Loucy (cell line): ENCODE results near the gene SZT2.

Source experiments
- H2AFZ ChIP-seq: fragments of 200-600 bp; sonication (generic); 2 replicates; pipeline ENCODE4 v1.6.0; 2016; ENCODE audit warnings: antibody characterized with exemption, mild to moderate bottlenecking, low read length, moderate library complexity
- H3F3A ChIP-seq: fragments of 200-600 bp; 2 replicates; pipeline ENCODE4 v1.6.0; 2016; ENCODE audit warnings: antibody characterized with exemption, low read depth, mild to moderate bottlenecking
- H3K27me3 ChIP-seq: fragments of 200-600 bp; sonication (generic); 2 replicates; pipeline ENCODE4 v1.6.1; 2014; ENCODE audit warnings: low read length, mild to moderate bottlenecking; ENCODE audit not compliant: insufficient read depth, poor library complexity, severe bottlenecking
- H3K36me3 ChIP-seq: fragments of 200-600 bp; sonication (generic); 2 replicates; pipeline ENCODE4 v1.6.1; 2016; ENCODE audit warnings: low read length; ENCODE audit not compliant: insufficient read depth
- H3K4me1 ChIP-seq: fragments of 200-600 bp; sonication (generic); 2 replicates; pipeline ENCODE4 v1.5.1; 2014; ENCODE audit warnings: low read length, mild to moderate bottlenecking; ENCODE audit not compliant: insufficient read depth, poor library complexity, severe bottlenecking
- H3K4me2 ChIP-seq: fragments of 200-600 bp; sonication (generic); 2 replicates; pipeline ENCODE4 v1.6.0; 2014; ENCODE audit warnings: antibody characterized with exemption, low read length, low read depth, mild to moderate bottlenecking; ENCODE audit not compliant: poor library complexity, severe bottlenecking
- H3K4me3 ChIP-seq: fragments of 200-600 bp; sonication (generic); 2 replicates; pipeline ENCODE4 v1.5.1; 2014; ENCODE audit warnings: low read length, mild to moderate bottlenecking, mixed read lengths; ENCODE audit not compliant: poor library complexity, severe bottlenecking
- H3K79me2 ChIP-seq: fragments of 200-600 bp; sonication (generic); 2 replicates; pipeline ENCODE4 v1.6.1; 2014; ENCODE audit warnings: low read length; ENCODE audit not compliant: insufficient read depth
- H3K9ac ChIP-seq: fragments of 200-600 bp; sonication (generic); 2 replicates; pipeline ENCODE4 v1.6.0; 2014; ENCODE audit warnings: mild to moderate bottlenecking, low read depth, low read length, moderate library complexity; ENCODE audit not compliant: poor library complexity, severe bottlenecking
- H3K9me2 ChIP-seq: fragments of 200-600 bp; sonication (generic); replicated peaks from 2 replicates; pipeline ENCODE4 v1.6.1; 2016; ENCODE audit warnings: low read depth, low read length, mixed read lengths
- H3K9me3 ChIP-seq: fragments of 200-600 bp; sonication (generic); 2 replicates; pipeline ENCODE4 v1.6.1; 2014; ENCODE audit warnings: mild to moderate bottlenecking, antibody characterized with exemption, low read length, low read depth; ENCODE audit not compliant: insufficient read depth
- H4K20me1 ChIP-seq: fragments of 200-600 bp; sonication (generic); 2 replicates; pipeline ENCODE4 v1.6.0; 2014; ENCODE audit warnings: antibody characterized with exemption, low read length, mild to moderate bottlenecking; ENCODE audit not compliant: insufficient read depth, poor library complexity, severe bottlenecking
- EZH2phosphoT487 ChIP-seq: fragments of 200-600 bp; IDR thresholded peaks from 2 replicates; pipeline ENCODE4 v1.6.1; 2018; ENCODE audit warnings: antibody characterized with exemption, mild to moderate bottlenecking, moderate library complexity, borderline replicate concordance
- TF ChIP-seq, protein P1 (sequence below): fragments of 200-600 bp; sonication (generic); conservative IDR thresholded peaks from 2 replicates; pipeline ENCODE4 v1.5.1; 2014; ENCODE audit warnings: mild to moderate bottlenecking, antibody characterized with exemption, low read length

SZT2 gene

DNA sequence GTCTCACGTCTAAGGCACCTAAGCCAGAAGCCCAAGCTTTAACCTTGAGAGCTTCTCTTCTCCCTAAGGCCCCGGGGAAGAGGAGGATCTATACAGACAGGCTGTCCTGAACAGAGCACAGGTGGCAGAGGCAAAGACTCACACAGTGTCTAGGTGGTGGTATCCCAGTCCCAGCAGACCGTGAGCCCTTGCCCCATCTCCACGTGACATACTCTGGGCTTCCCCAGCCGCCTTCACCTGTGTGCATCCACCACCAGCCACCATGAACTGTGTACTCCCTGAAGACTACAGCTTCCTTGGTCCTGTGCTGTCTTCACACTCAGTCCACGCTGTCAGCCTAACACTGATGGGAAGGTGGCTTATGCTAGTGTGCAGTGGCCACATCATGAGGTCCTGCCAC is 31.7 kb downstream of the SZT2 start:
- TF ChIP-seq EZH2phosphoT487: no peak
- TF ChIP-seq, protein P1, sequence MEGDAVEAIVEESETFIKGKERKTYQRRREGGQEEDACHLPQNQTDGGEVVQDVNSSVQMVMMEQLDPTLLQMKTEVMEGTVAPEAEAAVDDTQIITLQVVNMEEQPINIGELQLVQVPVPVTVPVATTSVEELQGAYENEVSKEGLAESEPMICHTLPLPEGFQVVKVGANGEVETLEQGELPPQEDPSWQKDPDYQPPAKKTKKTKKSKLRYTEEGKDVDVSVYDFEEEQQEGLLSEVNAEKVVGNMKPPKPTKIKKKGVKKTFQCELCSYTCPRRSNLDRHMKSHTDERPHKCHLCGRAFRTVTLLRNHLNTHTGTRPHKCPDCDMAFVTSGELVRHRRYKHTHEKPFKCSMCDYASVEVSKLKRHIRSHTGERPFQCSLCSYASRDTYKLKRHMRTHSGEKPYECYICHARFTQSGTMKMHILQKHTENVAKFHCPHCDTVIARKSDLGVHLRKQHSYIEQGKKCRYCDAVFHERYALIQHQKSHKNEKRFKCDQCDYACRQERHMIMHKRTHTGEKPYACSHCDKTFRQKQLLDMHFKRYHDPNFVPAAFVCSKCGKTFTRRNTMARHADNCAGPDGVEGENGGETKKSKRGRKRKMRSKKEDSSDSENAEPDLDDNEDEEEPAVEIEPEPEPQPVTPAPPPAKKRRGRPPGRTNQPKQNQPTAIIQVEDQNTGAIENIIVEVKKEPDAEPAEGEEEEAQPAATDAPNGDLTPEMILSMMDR: no peak
- H3K4me1 ChIP-seq: no peaks in the 10 kb centered on the region
- no peaks in the 10 kb centered on the region for H3F3A ChIP-seq
- H3K27me3 ChIP-seq: no peaks in the 10 kb centered on the region
- no peak overlapping the region for H3K9ac ChIP-seq
- H3K9me2 ChIP-seq: no peaks in the 10 kb centered on the region
- no peak overlapping the region for H3K4me3 ChIP-seq
- no peaks in the 10 kb centered on the region for H3K9me3 ChIP-seq
- no peaks in the 10 kb centered on the region for H3K79me2 ChIP-seq
- H4K20me1 ChIP-seq: no peaks in the 10 kb centered on the region
- no peak overlapping the region for H2AFZ ChIP-seq
- H3K4me2 ChIP-seq: no peak overlapping the region
- peaks cover 62% of the 10 kb centered on the region; the same call in 1 of the 2 replicates for H3K36me3 ChIP-seq

DNA sequence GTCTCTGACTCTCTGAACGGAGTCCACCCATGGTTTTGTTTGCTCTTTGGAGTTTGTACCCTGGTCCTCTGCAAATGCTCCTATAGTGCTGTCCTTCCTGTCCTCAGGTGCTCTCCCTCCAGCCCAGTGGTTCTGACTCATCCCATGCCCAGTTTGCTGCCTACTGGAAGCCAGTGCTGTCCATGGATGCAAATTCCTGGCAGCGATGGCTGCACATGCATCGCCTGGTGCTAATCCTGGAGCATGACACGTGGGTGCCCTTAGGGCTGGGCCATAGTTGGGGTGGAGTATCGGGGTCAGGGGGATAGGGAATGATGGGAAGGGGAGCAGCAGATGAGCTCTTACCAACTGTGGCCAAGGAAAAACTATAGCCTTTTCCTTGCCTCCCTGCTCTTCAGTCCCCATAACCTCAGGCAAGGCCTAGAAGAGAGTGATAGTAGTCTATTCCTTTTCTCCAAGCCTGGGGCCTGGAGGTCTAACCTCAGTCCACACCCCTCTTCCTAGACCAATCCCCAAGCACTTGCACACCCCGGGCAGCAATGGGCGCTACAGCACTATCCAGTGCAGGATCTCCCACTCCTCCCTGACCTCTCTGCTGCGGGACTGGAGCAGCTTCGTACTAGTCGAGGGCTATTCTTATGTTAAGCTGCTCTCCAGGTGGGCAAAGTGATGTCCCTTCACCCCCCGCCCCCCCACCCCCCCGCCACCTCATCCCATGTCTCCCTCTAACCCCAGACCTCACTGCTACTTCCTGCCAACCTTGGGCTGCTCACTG is 32.5 kb downstream of the SZT2 start:
- TF ChIP-seq, protein P1: no peak
- no peak for TF ChIP-seq EZH2phosphoT487
- no peaks in the 10 kb centered on the region for H4K20me1 ChIP-seq
- no peaks in the 10 kb centered on the region for H3F3A ChIP-seq
- no peaks in the 10 kb centered on the region for H3K4me1 ChIP-seq
- H3K79me2 ChIP-seq: no peaks in the 10 kb centered on the region
- H2AFZ ChIP-seq: no peak overlapping the region
- no peak overlapping the region for H3K4me2 ChIP-seq
- H3K9me2 ChIP-seq: no peaks in the 10 kb centered on the region
- H3K9ac ChIP-seq: no peak overlapping the region
- no peaks in the 10 kb centered on the region for H3K9me3 ChIP-seq
- H3K36me3 ChIP-seq: peaks cover 69% of the 10 kb centered on the region; the same call in 1 of the 2 replicates
- H3K27me3 ChIP-seq: no peaks in the 10 kb centered on the region
- no peak overlapping the region for H3K4me3 ChIP-seq

- H3K79me2 ChIP-seq: no peaks in the 10 kb centered on the region
- no peaks in the 10 kb centered on the region for H3K9me2 ChIP-seq
- peaks cover 73% of the 10 kb centered on the region; the same call in 1 of the 2 replicates for H3K36me3 ChIP-seq
- H3K4me2 ChIP-seq: no peak overlapping the region
- no peaks in the 10 kb centered on the region for H3F3A ChIP-seq
- no peak overlapping the region for H2AFZ ChIP-seq
- H3K9ac ChIP-seq: no peak overlapping the region
- H4K20me1 ChIP-seq: no peaks in the 10 kb centered on the region
- no peaks in the 10 kb centered on the region for H3K4me1 ChIP-seq
- H3K27me3 ChIP-seq: no peaks in the 10 kb centered on the region
- H3K9me3 ChIP-seq: no peaks in the 10 kb centered on the region
- no peak overlapping the region for H3K4me3 ChIP-seq
- TF ChIP-seq EZH2phosphoT487: no peak
- TF ChIP-seq, protein P1: no peak
These were observed 33.4 kb downstream of the SZT2 start for GRCh38 chr1:43422995-43423671.
